Fibroblast of villous mesenchyme (primary cell): ENCODE data around the gene PEX12. TPM values are rescaled to one million over a fixed set of nuclear protein-coding genes. Genes with fewer than 3 reads are reported as not detected.

Experiments used
- DNase-seq: peaks from one replicate; pipeline ENCODE4 v3.0.0-alpha.2; 2010; ENCODE audit warnings: low read depth
- H3K4me3 ChIP-seq: 2 replicates; pipeline ENCODE4 v1.5.1; 2011; ENCODE audit warnings: low read depth, mild to moderate bottlenecking, low read length
- total RNA-seq: library from RNA; depleted of rRNA; stranded (reverse); fragments of >200 nt; gene quantifications from 2 replicates; pipeline ENCODE4 v1.2.3, GENCODE V29; 2012
- TF ChIP-seq, protein P1 (sequence below): IDR thresholded peaks from 2 replicates; pipeline ENCODE4 v1.5.1; 2012; ENCODE audit warnings: low read depth, mild to moderate bottlenecking, low read length; ENCODE audit not compliant: insufficient read depth

Gene PEX12
- 6.4 and 7.3 TPM in 2 replicates for total RNA-seq

DNA sequence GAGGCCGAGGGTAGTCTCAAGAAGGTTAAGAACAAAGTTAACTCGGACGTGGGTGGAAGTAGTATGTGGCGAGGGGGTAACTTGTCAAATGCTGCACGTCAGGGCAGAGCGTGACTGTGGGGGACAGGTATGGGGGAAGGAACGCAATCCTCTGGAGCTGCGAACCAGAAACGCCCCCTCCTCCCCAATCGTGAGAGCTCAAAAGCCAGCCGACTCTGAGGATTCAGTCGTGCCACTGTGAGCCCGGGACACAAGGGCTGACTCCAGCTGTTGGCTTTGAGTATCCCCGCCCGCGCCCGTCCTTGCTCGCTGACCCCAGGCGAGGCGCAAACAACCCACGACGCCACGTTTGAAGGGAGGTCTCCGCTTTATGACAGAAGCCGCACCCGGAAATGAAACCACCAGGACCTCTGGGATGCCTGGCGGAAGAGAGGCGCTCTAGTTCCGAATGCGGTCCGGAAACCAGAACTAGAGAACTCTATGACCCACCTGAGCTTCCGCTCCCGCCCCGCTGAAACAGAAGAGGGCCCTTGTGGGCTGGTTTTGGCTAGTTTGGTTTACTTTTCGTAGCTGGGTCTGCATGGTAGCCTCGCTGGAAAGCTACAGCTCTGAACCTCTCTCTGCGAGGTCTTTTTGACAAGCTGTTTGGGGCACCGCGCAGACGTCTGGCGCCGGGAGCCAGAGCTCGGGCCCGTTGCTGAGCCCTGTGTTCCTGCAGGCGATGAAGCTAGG, at the start of gene PEX12:
Gene PEX12, minus strand, starts transcription at position 375 of the 732 bp plus-strand sequence. CDS start 550 bp downstream, outside the sequence.
- DNase-seq: peak; percentile 87
- TF ChIP-seq, protein P1, sequence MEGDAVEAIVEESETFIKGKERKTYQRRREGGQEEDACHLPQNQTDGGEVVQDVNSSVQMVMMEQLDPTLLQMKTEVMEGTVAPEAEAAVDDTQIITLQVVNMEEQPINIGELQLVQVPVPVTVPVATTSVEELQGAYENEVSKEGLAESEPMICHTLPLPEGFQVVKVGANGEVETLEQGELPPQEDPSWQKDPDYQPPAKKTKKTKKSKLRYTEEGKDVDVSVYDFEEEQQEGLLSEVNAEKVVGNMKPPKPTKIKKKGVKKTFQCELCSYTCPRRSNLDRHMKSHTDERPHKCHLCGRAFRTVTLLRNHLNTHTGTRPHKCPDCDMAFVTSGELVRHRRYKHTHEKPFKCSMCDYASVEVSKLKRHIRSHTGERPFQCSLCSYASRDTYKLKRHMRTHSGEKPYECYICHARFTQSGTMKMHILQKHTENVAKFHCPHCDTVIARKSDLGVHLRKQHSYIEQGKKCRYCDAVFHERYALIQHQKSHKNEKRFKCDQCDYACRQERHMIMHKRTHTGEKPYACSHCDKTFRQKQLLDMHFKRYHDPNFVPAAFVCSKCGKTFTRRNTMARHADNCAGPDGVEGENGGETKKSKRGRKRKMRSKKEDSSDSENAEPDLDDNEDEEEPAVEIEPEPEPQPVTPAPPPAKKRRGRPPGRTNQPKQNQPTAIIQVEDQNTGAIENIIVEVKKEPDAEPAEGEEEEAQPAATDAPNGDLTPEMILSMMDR: no peak
- H3K4me3 ChIP-seq: peak within 1 kb of the TSS; percentile 83

DNA sequence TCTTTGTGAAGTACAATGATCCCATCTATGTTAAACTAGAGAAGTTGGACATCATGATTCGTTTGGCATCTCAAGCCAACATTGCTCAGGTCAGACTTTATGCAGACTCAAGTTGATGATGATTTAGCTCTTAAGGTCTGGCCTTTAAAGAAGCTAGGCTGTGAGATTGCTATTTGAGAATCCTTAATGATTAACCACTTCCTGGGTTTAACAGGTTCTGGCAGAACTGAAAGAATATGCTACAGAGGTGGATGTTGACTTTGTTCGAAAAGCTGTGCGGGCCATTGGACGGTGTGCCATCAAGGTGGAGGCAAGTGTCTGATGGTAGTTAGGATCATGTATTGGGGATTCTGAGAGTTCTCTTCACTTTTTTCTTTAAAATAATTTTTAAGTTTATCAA, 49.0 kb upstream of the PEX12 start:
- TF ChIP-seq, protein P1: no peak
- H3K4me3 ChIP-seq: no peak overlapping the region
- no peak for DNase-seq

DNA sequence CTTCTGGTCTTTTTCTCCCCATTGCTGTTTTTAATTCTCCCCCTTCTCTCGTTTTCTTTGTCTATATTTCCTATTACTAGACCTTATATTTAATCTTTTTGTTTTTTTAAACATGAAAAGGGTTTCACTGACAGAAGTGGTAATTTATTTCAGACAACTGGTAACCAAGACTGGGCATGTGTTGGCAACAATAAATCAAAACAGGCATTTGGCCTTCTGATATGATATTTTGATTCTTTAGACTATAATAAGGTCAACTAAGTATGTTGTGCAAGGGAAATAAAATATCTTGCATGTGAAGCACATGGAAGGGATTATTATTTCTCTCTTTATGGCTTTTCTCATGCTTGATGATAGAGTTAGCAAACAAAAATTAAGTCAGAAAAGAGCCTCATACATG, 43.4 kb upstream of the PEX12 start:
- H3K4me3 ChIP-seq: no peak overlapping the region
- DNase-seq: no peak
- TF ChIP-seq, protein P1: no peak

DNA sequence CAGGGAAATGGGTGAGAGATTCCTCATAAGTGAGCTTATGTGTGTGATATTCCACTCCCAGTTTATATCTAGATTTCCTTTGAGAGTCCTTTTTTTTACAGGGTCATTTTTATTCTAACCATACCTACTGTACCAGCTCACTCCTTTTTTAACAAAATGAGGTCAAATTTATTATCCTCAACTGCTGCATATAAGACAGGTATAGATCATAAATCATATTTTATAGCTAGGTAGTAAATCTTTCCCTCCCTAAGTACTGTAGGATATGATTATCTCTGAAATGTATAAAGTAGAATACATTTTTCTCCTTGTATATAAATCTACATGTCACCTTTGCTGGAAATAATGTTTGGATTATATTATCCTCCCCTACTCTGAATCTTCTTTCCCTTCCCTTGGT, 40.3 kb upstream of the PEX12 start:
- TF ChIP-seq, protein P1: no peak
- no peak overlapping the region for H3K4me3 ChIP-seq
- DNase-seq: no peak

DNA sequence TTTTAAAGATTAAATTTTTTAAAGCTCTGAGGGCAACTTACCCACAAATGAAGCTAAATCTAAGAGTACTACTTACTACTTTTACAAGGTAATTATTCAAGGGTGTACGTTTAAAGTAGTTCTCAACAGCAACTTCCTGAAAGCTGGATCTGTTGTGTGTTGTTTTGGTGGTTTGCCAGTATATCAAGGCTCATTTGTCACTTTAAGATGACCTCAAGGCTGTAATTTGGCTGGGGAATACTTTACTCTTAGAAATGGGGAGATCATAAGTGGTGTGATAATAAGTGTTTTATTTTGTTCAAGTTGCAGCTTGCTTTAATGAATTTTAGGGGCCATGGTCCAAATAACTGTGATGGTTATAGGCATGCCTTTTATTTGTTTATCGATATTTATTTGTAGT, 39.1 kb upstream of the PEX12 start:
- DNase-seq: no peak
- TF ChIP-seq, protein P1: no peak
- no peak overlapping the region for H3K4me3 ChIP-seq

DNA sequence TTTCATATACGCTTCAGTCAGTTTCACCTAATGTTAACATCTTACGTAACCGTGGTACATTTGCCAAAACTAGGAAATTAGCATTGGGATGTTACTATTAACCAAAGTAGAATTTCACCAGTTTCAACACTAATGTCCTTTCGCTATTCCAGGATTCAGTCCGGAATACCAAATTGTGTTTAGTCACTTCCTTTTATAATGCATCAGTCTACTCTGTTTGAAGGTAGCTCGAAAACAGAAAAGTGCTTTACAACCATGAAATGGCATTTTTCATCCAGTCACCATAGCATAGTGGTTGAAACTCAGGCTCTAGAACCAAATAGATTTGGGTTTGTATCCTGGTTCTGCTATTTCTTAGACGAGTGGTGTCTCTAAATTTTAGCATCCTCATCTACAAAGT, 38.2 kb upstream of the PEX12 start:
- TF ChIP-seq, protein P1: no peak
- no peak overlapping the region for H3K4me3 ChIP-seq
- no peak for DNase-seq

DNA sequence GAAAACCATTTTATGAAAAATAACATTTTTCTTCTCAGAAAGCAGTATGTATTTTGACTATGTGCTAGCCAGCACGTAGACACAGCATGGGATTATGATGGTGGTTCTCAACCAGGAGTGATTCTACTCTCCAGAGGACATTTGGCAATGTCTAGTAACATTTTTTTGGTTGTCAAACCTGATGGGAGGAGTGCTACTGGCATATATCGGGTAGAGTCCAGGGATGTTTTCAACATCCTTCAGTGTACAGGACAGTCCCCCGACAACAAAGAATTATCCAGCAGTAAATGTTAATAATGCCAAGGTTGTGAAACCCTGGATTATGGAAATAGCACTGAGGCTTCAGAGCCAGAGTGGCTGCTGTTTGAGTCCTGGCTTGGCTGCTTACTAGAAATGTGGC, 36.4 kb upstream of the PEX12 start:
- no peak overlapping the region for H3K4me3 ChIP-seq
- TF ChIP-seq, protein P1: no peak

More for the DNA sequence above, 36.4 kb upstream of the PEX12 start:
- DNase-seq: no peak
